Right forelimb (tissue), 1 donor: ENCODE results near the gene LSM11.

Source experiments
- DNase-seq: peaks from one replicate; pipeline ENCODE4 v3.0.0-alpha.2; 2018

The LSM11 gene

DNA sequence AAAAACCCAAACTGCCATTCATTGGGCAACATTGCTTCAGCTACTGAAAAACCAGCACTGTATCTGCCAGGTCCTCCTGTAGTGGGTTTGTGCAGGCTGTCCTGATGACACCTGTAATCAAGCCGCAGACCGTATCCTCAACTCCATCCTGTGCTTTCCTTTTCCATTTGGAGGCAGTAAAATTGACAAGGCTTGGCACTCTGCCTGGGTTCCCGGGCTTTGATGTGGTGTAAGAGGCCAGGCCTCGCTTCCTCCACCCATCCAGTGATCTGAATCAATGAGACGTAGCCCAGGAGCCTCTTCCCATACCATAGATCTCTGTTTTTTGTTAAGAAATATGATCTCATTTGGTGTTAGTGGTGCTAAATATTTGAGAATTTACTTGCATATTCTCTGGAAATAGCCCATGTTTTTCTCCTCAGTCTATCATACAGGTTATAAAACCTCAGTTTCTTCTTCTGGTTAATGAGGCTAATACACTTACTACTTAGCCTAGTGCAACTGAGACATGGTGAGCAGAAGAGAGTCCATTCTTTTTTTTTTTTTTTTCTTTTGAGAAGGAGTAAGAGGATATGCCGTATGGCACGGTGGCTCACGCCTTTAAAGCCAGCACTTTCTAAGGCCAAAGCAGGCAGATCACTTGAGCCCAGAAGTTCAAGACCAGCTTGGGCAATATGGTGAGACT lies 34.8 kb downstream of the LSM11 start:
- no peak for DNase-seq

DNA sequence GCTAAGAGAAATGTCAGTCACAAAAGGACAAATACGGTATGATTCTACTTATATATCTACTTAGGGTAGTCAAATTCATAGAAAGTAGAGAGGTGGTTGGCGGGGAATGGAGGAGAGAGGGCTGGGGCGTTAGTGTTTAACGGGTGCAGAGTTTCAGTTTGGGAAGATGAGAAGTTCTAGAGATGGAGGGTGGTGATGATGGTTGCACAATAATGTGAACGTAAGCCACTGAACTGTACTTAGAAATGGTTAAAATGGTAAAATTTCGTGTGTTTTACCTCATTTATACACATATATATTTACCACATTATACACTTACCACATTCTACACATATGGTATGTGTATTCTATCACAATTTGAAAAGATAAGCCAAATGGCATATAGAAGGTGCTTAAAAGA lies 35.7 kb downstream of the LSM11 start:
- no peak for DNase-seq

DNA sequence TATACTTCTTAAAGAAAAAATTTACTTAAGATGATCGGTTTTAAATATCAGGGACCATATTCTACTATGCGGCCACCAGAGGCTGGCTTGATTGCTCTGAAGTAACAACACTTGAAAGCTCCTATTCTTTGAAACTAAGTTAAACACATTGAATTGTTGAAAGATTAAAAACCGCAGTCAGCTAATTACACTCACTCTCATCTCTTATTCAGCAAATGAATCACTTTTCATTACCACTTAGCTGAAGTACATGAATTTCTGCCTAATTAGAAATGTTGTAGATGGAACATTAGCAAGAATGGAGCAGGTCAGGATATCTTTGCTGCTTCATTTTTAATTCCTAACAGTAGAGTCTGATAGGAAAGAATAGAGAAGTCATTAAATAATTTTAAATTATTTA lies 42.3 kb downstream of the LSM11 start:
- DNase-seq = no peak

DNA sequence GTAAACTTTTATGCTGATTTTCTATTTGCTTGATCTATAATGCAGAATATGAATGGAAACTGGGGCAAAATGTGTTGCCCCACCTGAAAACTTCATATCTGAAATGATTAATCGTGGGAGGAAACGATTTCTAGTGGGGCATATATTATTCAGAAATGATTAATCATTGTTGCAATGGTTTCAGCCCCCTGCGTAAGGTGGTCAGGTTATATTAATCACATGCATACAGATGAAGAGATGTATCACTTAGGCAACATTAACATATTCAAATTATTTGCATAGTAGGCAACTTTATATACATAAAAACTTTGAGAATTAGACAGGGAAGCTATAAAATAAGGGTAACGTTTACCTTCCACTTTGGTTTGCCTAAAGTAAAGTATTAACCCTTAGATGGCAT lies 49.8 kb downstream of the LSM11 start:
- no peak for DNase-seq

DNA sequence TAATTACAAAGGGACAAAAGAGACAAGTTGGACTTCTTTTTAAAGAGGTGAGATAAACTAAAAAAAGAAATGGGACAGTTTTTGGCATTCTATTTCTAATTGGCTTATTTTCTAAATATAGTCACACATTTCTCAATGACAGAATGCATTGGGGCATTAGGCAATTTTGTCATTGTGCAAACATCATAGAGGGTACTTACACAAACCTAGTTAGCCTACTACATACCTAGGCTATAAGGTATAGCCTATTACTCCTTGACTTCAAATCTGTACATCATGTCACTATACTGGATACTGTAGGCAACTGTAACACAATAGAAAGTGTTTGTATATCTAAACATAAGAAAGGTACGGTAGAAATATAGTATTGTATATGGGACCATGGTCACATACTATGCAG lies 56.1 kb downstream of the LSM11 start:
- no peak for DNase-seq

DNA sequence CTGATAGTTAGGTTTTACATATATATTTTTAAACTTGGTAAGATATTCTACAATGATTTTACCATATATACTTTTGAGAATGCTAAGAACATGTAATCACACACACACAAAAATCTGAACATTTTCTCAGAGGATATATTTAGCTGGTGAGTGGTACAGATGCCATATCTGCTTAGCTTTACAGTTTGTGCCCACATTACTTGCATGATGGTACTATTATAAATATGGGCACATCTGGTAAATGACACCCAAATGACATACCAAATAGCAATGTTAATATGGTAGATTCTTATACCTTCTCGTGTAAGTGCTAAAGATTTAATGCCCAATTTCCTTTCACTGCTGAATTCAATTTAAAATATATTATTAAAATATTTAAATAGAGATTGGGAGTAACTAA lies 56.6 kb downstream of the LSM11 start:
- no peak for DNase-seq

DNA sequence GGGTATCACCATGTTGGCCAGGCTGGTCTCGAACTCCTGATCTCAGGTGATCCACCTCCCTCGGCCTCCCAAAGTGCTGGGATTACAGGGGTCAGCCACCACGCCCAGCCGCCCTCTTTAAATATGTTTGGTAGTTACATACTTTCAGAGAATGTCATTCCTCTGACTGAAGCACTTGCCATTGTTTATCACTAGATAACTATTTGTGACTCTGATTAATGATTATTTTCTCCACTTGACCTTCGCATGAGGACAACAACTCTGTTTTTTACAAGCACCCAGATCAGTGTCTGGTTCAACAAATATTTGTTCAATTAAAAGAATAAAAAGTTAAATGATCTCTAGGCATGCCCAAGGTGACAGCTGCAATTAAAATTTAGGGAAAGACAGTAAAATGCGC lies 59.2 kb downstream of the LSM11 start:
- no peak for DNase-seq

GRCh38 chr5:157808043-157808442 lies 64.5 kb downstream of the LSM11 start:
- no peak for DNase-seq
